ENCODE measurements around the gene CD47. TPM values are rescaled to one million over a fixed set of nuclear protein-coding genes. Genes with fewer than 3 reads are reported as not detected.

The CD47 gene
- total and polyA plus RNA-seq, 12 donors: 24.2 to 108 (median 70.0) TPM

DNA sequence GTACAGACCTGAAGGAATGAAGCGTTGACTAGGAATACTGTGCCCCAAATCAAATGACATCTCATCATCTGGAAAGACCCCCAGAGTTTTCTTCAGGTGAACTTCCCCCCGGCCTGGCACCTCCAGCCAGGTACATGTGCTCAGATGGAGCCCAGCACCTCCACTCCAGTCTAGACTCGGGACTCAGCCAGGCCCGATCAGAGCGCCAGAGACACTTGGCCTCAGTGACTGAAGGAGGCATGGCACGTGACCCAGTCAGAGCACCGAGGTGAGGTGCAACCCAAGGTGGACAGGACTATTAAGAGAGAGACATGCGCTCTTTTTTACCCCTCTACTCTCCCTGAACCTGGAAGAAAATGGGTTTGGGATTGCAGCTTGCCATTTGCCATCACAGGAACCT is 48.5 kb downstream of the CD47 start:
- Histone ChIP-seq H3K4me3 (no peak overlapping the region), H3K27ac (no peak overlapping the region), H3K4me1 (replicated peaks in 1 of 2) (no peaks in the 10 kb centered on the region), H3K27me3 (no peaks in the 10 kb centered on the region), H3K36me3 (replicated peaks in 1 of 2) (peaks cover 0 to 4% of the 10 kb centered on the region in 2 donors), H3K9me3 (replicated peaks in 1 of 3) (peaks cover 0 to 2% (median 0%) of the 10 kb centered on the region in 3 donors)
- no peak for TF ChIP-seq POLR2A (IDR thresholded peaks at IDR 0.05)
- TF ChIP-seq, protein P1, sequence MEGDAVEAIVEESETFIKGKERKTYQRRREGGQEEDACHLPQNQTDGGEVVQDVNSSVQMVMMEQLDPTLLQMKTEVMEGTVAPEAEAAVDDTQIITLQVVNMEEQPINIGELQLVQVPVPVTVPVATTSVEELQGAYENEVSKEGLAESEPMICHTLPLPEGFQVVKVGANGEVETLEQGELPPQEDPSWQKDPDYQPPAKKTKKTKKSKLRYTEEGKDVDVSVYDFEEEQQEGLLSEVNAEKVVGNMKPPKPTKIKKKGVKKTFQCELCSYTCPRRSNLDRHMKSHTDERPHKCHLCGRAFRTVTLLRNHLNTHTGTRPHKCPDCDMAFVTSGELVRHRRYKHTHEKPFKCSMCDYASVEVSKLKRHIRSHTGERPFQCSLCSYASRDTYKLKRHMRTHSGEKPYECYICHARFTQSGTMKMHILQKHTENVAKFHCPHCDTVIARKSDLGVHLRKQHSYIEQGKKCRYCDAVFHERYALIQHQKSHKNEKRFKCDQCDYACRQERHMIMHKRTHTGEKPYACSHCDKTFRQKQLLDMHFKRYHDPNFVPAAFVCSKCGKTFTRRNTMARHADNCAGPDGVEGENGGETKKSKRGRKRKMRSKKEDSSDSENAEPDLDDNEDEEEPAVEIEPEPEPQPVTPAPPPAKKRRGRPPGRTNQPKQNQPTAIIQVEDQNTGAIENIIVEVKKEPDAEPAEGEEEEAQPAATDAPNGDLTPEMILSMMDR (IDR thresholded peaks at IDR 0.05): no peak
- no peak for DNase-seq
- intact Hi-C loops (cut with DNase I): no loop called here
- WGBS, 4 donors: 77 to 98% (median 86%) methylated on average over 6 to 8 of the region's 8 CpGs

DNA sequence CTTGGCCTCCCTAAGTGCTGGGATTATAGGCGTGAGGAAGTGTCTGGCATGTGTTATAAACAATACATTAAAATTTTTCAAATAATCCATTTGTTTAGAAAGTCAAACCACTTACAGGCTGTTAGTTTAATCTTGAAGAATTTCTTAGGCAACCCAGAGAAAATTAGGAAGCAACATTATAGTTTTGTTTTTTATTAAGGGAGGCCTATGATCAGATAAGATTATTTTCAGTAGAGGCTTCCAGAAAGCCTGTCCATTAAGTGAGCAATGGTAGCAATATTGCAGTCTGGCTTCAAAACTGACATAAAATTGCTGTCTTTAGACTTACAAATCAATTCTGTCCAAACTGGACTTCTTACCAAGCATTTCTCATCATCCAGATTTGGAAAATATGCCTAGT is 49.6 kb downstream of the CD47 start:
- intact Hi-C loops (cut with DNase I): no loop called here
- Histone ChIP-seq H3K9me3 (replicated peaks in 1 of 3) (no peaks in the 10 kb centered on the region), H3K27ac (no peak overlapping the region), H3K36me3 (replicated peaks in 1 of 2) (peaks cover 0 to 4% of the 10 kb centered on the region in 2 donors), H3K4me1 (replicated peaks in 1 of 2) (no peaks in the 10 kb centered on the region), H3K4me3 (no peak overlapping the region), H3K27me3 (no peaks in the 10 kb centered on the region)
- no peak for TF ChIP-seq POLR2A (IDR thresholded peaks at IDR 0.05)
- TF ChIP-seq, protein P1 (IDR thresholded peaks at IDR 0.05): no peak
- no peak for DNase-seq
- WGBS, 4 donors: 91 to 100% (median 95%) methylated on average over 1 of the region's 1 CpG

DNA sequence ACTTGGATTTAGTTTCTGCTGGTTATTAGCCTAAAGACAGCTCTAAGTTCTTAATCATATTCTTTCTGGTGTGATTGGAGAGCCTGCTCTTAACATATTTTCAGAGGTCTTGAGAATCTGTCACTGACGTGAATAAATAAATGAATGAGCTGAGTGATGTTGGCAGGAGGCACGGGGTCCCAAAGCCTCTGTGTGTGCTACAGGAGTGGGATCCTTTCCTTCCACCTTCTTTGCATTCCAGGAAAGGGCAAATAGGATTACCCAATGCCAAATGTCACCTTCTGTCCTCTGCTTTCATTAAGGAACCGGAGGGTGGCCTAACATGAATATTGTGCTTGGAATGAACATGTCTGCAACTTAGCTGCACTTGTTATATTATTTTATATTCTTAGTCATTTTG is 53.1 kb downstream of the CD47 start:
- Histone ChIP-seq H3K36me3 (replicated peaks in 1 of 2) (peaks cover 0 to 4% of the 10 kb centered on the region in 2 donors), H3K9me3 (replicated peaks in 1 of 3) (no peaks in the 10 kb centered on the region), H3K27me3 (no peaks in the 10 kb centered on the region), H3K4me3 (no peak overlapping the region), H3K4me1 (replicated peaks in 1 of 2) (peaks cover 0 to 4% of the 10 kb centered on the region in 2 donors), H3K27ac (no peak overlapping the region)
- WGBS, 4 donors: 88 to 96% (median 95%) methylated on average over 3 of the region's 3 CpGs
- DNase-seq: no peak
- intact Hi-C loops (cut with DNase I): no loop called here
- no peak for TF ChIP-seq POLR2A (IDR thresholded peaks at IDR 0.05)
- TF ChIP-seq, protein P1 (IDR thresholded peaks at IDR 0.05): no peak

DNA sequence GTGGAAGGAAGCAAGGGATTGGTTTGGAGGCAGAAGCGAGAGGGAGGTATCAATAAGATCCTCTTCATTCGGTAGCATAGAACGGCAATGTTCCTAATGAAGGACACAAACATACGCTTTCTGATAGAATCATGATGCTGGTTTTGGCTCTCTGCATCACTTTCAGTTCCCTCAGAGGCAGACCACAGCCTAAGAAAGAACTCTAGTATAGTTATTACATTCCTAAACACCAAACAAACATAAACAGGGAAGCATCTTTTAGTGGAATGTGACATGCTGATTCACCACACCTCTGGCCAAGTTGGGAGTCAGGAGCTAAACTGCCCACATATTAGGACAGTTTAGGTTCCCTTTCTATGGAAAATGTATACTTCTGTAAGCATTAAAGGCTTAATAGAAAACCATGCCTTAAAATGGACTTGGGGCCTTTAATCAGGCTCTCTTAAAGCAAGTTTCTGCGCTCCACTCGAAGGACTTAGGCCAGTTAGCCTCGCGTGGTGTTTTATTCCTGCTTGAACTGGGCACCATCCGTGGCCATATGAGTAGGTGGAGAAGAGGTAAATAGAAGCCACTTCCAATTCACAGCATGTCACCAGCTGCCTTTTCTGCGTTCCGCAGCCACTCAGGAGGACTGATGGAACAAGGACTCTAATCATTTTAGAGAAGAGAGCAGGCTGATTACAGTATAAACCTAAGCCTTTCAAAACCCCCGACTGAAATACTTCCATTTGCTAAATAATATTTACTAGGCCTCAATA is 53.7 kb downstream of the CD47 start:
- Histone ChIP-seq H3K4me3 (no peak overlapping the region), H3K27me3 (no peaks in the 10 kb centered on the region), H3K4me1 (replicated peaks in 1 of 2) (peaks cover 0 to 4% of the 10 kb centered on the region in 2 donors), H3K36me3 (replicated peaks in 1 of 2) (no peaks in the 10 kb centered on the region), H3K27ac (no peak overlapping the region), H3K9me3 (replicated peaks in 1 of 3) (no peaks in the 10 kb centered on the region)
- no peak for TF ChIP-seq POLR2A (IDR thresholded peaks at IDR 0.05)
- TF ChIP-seq, protein P1 (IDR thresholded peaks at IDR 0.05): no peak
- intact Hi-C loops (cut with DNase I): no loop called here
- WGBS, 4 donors: 87 to 91% (median 89%) methylated on average over 12 of the region's 12 CpGs
- DNase-seq: no peak
